GM18498 (cell line): ENCODE data around the gene PIK3R3.

Experiments
- ATAC-seq: cut with Tn5 transposase; IDR thresholded peaks from one replicate; pipeline ENCODE4 v1.9.1; 2021; ENCODE audit warnings: mild to moderate bottlenecking, moderate library complexity; ENCODE audit not compliant: unreplicated experiment

The PIK3R3 gene

GRCh38 chr1:46030074-46030870 is 102.2 kb downstream of the PIK3R3 start:
- no peak for ATAC-seq

GRCh38 chr1:46027788-46028573 is 104.4 kb downstream of the PIK3R3 start:
- no peak for ATAC-seq

- ATAC-seq = no peak
These were observed 105.9 kb downstream of the PIK3R3 start for GRCh38 chr1:46026531-46026930.

- no peak for ATAC-seq
These were observed 111.1 kb downstream of the PIK3R3 start for GRCh38 chr1:46021046-46021996.

GRCh38 chr1:46020010-46020409 is 112.4 kb downstream of the PIK3R3 start:
- no peak for ATAC-seq

- no peak for ATAC-seq
These were observed 113.1 kb downstream of the PIK3R3 start for GRCh38 chr1:46019348-46019747.

GRCh38 chr1:46017876-46018503 is 114.4 kb downstream of the PIK3R3 start:
- ATAC-seq = no peak

- no peak for ATAC-seq
These were observed 118.8 kb downstream of the PIK3R3 start for GRCh38 chr1:46013581-46013980.

GRCh38 chr1:46012236-46012635 is 120.2 kb downstream of the PIK3R3 start:
- ATAC-seq = no peak

GRCh38 chr1:46011121-46011695 is 121.2 kb downstream of the PIK3R3 start:
- ATAC-seq = no peak

GRCh38 chr1:46010611-46011010 is 121.8 kb downstream of the PIK3R3 start:
- ATAC-seq = no peak

GRCh38 chr1:46008585-46008984 is 123.8 kb downstream of the PIK3R3 start:
- no peak for ATAC-seq

GRCh38 chr1:46005594-46005993 is 126.8 kb downstream of the PIK3R3 start:
- no peak for ATAC-seq

GRCh38 chr1:46004492-46004891 is 127.9 kb downstream of the PIK3R3 start:
- ATAC-seq = no peak

- ATAC-seq = no peak
These were observed 129.1 kb downstream of the PIK3R3 start for GRCh38 chr1:46003315-46003714.

- ATAC-seq = no peak
These were observed 129.8 kb downstream of the PIK3R3 start for GRCh38 chr1:46002551-46003150.

- ATAC-seq = no peak
These were observed 131.2 kb downstream of the PIK3R3 start for GRCh38 chr1:46001081-46001785.

- ATAC-seq = no peak
These were observed 132.9 kb downstream of the PIK3R3 start for GRCh38 chr1:45999507-45999906.

GRCh38 chr1:45998020-45998617 is 134.3 kb downstream of the PIK3R3 start:
- no peak for ATAC-seq
